SH-SY5Y (cell line): Measurements from ENCODE around the gene TRPM2.

ENCODE experiments used
- GATA2 ChIP-seq: IDR thresholded peaks from 2 replicates; pipeline ENCODE4 v1.6.1; 2011; ENCODE audit warnings: mild to moderate bottlenecking, low read depth, low read length
- GATA3 ChIP-seq: IDR thresholded peaks from 2 replicates; pipeline ENCODE4 v1.6.1; 2011; ENCODE audit warnings: low read depth, mild to moderate bottlenecking, low read length, moderate library complexity

DNA sequence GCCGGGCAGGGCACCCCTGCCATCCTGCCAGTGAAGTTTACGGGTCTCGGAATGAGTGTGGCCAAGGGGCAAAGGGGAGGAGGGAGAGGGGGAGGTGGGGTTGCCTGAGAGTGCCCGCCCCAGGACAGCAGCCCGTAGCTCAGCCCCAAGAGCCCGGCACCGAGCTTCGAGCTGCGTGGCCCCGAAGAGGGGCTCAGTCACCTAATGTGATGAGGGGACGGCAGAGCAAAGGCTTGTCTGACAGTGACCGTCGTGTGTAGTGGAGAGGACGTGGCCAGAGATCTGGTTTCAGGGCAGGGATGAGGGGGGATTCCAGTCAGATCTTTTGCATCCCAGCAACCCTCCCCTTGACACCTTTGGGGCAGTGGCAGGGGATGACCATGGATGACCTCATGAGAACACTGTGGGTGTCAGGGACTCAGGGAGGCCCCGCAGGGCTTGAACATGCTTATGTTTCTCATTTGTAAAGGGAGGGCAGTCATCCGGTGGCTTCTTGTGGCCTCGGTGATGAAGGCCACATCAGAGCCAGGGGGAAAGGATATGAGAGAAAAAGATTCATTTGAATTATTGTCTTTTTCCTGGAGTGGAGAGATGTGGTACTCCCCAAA, 1.1 kb upstream of the TRPM2 start:
- TF ChIP-seq GATA2, result no peak
- no peak for TF ChIP-seq GATA3
